HL-60/S4 treated with phorbol 12-myristate 13-acetate at 8.2 ng/mL for 4 days and 3 days (cell line): ENCODE data around the gene ACAD10.
"Not testable (repeated sequence)": the region's sequence is repeated elsewhere in the genome, so short reads cannot be mapped to it uniquely, and the experiment has no call there.

Source experiments
- in situ Hi-C: fragments of 300-500 bp; cut with MboI; formaldehyde crosslinking; loops from 2 replicates; pipeline ENCODE4 v1.15.0; 2022; ENCODE audit warnings: low sequenced_read_pairs

ACAD10 gene

GRCh38 chr12:111686574-111687105 is 787 bp downstream of the ACAD10 start:
- in situ Hi-C loops = no loop called here

DNA sequence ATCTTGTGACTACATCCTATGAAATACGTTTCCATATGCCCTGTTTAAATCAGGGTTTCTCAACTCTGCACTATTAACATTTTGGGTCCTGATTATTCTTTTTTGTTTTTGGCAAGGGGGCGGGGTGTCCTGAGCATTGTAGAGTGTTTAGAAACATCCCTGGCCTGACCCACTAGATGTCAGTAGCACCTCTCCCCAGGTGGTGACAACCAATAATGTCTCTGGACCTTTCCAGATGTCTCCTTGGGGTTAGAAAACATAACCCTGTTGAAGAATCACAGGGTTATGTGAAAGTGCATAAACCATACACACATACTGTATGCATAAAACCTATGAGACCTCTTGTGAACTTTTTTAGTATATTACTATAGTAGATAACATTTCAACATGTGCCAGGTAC is 1.4 kb downstream of the ACAD10 start:
- in situ Hi-C loops = no loop called here

GRCh38 chr12:111687952-111688351 is 2.1 kb downstream of the ACAD10 start:
- in situ Hi-C loops = no loop called here

DNA sequence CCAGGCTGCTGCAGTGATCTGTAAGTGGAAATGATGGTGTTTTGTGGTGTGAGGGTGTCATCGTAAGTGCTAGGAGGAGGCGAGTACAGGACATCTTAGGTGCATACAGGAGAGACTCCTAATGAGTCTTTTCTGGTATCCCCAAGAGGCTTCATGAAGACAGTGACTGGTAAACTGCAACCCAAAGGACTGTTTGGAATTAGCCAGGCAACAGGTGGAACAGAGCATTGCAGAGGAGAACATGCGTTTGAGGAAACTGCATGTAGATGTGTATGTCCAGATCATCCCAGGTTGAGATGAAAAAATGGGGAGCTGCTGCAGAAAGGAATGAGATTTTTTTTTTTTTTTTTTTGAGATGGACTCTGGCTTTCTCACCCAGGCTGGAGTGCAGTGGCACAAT is 5.4 kb downstream of the ACAD10 start:
- in situ Hi-C loops = no loop called here

DNA sequence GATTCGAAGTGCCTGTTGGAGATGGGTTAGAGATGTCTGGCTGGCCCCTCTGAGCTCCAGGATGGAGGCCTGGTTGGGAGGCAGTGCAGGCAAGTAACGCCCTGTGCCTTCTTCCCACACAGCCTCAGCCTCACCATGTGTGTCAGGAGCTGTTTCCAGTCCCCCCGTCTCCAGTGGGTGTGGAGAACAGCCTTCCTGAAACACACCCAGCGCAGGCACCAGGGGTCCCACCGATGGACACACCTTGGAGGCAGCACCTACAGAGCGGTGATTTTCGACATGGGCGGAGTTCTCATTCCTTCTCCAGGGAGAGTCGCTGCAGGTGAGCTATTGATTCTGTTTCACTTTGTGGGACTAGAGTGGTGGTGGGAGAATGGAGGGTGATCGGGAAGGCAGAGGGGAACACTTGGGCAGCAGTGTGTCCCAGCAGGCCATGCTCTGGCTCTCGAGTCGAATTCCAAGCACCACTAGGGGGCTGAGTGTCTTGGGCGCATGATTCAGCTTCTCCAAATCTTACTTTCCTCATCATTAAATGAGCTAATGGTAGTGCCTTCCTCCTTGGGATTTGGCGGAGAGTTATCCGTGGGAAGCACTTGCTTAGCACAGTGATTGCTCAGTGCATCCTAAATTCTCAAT is 6.8 kb downstream of the ACAD10 start:
- in situ Hi-C loops = no loop called here

DNA sequence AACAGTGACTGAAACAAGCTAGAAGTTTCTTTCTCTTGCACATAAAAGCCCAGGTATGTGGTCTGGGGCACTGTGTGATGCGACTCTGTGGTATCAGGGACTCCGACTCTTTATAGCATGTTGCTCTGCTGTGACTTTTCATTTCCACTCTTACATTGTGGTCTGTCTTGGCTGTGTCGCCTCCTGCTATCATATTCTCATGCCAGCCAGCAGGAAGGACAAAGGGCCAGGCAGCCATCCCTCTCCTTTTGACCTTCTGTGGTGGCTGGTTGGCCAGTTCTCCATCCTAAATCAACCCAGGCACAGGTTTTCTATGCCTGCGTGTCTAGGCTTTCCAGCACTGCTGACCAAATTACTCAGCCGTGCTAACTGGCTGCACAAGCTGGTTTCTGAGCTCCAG is 8.0 kb downstream of the ACAD10 start:
- in situ Hi-C loops = no loop called here

GRCh38 chr12:111699962-111700361 is 14.1 kb downstream of the ACAD10 start:
- in situ Hi-C loops = no loop called here

DNA sequence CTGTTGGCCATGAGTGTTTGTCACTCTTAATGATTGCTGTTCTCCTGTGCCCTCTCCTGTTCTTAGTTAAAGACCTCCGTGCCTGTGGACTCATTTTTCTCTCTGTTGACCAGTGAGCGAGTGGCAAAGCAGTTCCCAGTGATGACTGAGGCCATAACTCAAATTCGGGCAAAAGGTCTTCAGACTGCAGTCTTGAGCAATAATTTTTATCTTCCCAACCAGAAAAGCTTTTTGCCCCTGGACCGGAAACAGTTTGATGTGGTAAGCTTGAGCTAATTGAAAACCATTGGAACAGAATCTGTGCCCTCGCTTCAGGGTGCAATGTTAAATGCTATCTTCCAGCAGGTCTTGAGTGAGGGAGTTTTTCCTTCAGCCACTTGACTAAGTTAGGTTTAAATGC is 19.8 kb downstream of the ACAD10 start:
- in situ Hi-C loops = no loop called here

DNA sequence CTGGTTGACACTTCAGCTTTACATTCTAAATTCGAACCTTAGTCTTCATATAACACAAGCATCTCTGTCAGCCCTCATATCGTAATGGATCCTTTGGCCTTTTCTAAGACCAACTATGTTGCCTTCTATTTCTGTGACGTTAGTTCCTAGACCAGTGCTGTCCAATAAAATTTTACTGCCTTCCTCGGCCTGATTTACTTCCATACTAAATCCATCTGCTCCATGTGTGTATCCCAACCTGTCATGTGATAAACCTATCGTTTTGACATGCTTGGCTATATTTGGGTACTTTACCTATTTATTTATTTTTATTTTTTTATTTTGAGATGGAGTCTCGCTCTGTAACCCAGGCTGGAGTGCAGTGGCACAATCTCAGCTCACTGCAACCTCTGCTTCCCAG is 20.3 kb downstream of the ACAD10 start:
- in situ Hi-C loops = no loop called here

GRCh38 chr12:111715279-111715678 is 29.4 kb downstream of the ACAD10 start:
- in situ Hi-C loops = no loop called here

DNA sequence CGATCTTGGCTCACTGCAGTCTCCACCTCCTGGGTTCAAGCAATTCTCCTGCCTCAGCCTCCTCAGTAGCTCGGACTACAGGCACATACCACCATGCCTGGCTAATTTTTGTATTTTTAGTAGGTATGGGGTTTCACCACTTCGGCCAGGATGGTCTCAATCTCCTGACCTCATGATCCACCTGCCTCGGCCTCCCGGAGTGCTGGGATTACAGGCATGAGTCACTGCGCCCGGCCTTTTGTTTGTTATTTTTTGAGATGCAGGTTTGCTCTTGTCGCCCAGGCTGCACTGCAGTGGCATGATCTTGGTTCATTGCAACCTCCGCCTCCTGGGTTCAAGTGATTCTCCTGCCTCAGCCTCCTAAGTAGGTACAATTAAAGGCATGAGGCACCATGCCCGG is 33.5 kb downstream of the ACAD10 start:
- in situ Hi-C loops = not testable (repeated sequence)

- in situ Hi-C loops = no loop called here
These were observed 34.6 kb downstream of the ACAD10 start for GRCh38 chr12:111720457-111720856.

GRCh38 chr12:111723646-111724360 is 38.0 kb downstream of the ACAD10 start:
- in situ Hi-C loops = not testable (repeated sequence)

- in situ Hi-C loops = no loop called here
These were observed 42.9 kb downstream of the ACAD10 start for GRCh38 chr12:111728795-111729194.

DNA sequence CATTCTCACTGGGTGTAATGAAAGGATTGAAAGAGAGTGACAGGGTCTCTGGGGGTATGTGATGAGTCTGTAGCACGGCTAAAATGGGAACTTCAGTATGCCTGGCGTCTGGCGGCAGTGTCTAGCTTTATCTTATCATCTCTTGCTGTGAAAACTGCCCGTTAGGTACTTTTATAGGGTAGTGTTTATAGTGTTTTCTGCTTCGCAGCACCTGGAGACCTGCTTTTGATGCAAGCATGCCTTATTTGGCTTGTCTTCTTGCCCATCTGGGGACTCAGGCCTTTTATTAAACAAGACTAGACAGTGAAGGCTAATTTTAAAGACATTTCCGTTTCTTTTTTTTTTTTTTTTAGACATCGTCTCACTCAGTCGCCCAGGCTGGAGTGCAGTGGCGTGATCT is 44.6 kb downstream of the ACAD10 start:
- in situ Hi-C loops = no loop called here

- in situ Hi-C loops = no loop called here
These were observed 46.9 kb downstream of the ACAD10 start for GRCh38 chr12:111732786-111733185.

DNA sequence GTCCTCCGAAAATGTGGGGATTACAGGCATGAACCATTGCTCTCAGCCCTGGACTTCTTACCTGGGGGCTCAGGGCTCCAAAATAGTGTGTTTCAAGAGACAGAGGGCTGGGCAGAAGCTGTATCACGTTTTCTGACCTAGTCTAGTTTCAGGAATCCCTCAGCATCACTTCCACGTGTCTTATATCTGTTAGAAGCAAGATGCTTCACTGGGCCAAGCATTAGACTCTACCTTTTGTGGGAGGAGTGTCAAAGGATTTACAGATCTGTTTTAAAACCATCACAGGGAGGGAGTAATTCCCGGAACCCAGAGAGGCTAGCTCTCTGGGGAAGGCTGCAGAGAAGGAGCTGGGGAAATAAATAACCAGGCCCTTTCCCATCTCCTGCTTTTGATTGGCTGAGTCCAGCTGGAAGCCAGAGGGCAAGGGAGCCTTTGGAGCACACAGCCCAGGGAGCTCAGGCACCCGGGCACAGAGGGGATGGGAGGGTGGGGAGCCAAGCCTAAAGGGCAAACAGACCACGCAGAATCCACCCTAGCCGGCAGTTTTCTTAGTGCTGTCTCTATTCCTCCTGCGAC is 47.6 kb downstream of the ACAD10 start:
- in situ Hi-C loops = no loop called here

GRCh38 chr12:111739524-111739923 is 53.7 kb downstream of the ACAD10 start:
- in situ Hi-C loops = not testable (repeated sequence)

DNA sequence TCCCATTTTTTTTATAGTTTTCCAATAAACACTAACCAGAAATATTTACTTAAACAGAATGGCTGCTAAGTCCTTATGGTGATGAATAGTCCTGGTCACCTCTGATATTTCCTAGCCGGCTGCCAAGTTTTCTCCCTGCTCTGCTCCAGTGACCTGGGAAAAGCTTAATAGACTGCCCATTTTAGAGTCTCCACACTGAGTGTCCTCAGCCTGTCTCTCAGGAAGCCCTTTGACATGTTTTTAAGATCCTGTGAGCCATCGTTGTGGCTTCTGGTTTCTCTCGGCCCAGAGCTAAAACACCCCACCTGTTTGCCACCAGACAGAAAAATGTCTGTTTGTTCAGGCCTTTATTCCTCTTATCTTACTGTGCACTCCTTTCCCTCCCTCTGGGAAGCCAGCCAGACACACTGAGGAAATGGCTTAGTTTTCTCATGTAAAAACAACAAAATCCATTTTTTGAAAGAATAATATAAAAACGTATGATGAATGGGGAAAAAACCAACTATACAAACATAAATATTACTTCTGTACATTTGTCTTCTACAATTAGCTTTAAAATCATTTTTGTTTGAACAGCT is 55.5 kb downstream of the ACAD10 start:
- in situ Hi-C loops = no loop called here

DNA sequence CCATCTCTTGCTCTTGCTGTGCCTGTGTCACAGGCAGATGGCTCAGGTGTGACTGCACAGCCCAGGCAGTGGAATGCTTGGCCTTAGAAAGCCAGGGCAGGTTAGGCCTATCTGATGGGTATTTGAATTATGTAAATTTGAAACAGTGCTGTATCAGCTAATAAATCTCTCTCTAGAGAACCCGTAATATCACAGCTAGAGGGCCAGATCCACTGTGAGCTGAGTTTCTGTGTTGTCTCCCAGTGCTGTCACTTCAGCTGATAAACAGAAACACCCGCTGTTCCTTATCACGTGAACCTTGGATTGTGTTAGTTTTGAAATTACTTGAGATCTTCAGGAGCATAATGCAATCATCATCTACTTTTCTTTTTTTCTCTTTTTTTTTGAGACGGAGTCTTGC is 59.4 kb downstream of the ACAD10 start:
- in situ Hi-C loops = no loop called here

DNA sequence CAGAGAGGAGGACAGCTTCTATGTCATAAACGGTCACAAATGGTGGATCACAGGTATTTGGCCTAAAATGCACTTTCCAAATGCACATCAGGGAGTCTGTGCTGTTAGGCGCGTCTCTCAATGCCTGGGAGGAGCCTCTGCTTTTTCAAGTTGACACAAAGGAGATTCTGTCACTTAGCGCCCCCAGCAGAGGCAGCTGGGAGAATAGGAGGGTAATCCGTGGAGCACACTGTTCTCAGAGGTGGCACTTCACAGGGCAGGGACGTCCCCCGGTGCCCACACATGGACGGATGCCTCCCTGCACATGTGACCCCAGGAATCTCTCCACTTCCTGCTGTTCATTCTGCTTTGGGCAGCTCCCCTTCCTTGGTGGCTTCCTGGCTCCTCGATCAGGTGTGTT is 61.5 kb downstream of the ACAD10 start:
- in situ Hi-C loops = no loop called here

GRCh38 chr12:111748151-111748672 is 62.4 kb downstream of the ACAD10 start:
- in situ Hi-C loops = no loop called here
